Activated CD8-positive, alpha-beta T cell treated with anti-CD3 and anti-CD28 coated beads for 36 hours (primary cell): ENCODE results near the gene STIM2. TPM values are rescaled to one million over a fixed set of nuclear protein-coding genes. Genes with fewer than 3 reads are reported as not detected.

ENCODE experiments used
- ATAC-seq: fragments of 200-7000 bp; cut with Tn5 transposase; one replicate; pipeline ENCODE4 v1.10.0; 2021; ENCODE audit warnings: mild to moderate bottlenecking, moderate library complexity
- CTCF ChIA-PET: fragments of 350-600 bp; sonication (Branson Sonifier 250); formaldehyde crosslinking; loops from one replicate; lab custom pipeline; 2021; ENCODE audit warnings: antibody characterized with exemption; lab: Charles Lee
- POLR2A ChIA-PET: fragments of 350-600 bp; sonication (Branson Sonifier 250); formaldehyde crosslinking; loops from one replicate; lab custom pipeline; 2021; ENCODE audit warnings: antibody characterized with exemption; lab: Charles Lee
- DNase-seq: peaks from one replicate; pipeline ENCODE4 v3.0.0-alpha.2; 2020
- H3K27ac Mint-ChIP-seq: one replicate; pipeline ENCODE4 v1.8.0; 2021; ENCODE audit warnings: mild to moderate bottlenecking, mixed read lengths
- H3K27me3 Mint-ChIP-seq: one replicate; pipeline ENCODE4 v1.8.0; 2021; ENCODE audit warnings: mixed read lengths
- H3K36me3 Mint-ChIP-seq: one replicate; pipeline ENCODE4 v1.8.0; 2021; ENCODE audit warnings: low read depth, mixed read lengths
- H3K4me1 Mint-ChIP-seq: one replicate; pipeline ENCODE4 v1.8.0; 2021; ENCODE audit warnings: low read depth, mixed read lengths
- H3K4me3 Mint-ChIP-seq: one replicate; pipeline ENCODE4 v1.8.0; 2021; ENCODE audit warnings: mild to moderate bottlenecking, moderate library complexity, mixed read lengths
- H3K9me3 Mint-ChIP-seq: one replicate; pipeline ENCODE4 v1.8.0; 2021; ENCODE audit warnings: mixed read lengths
- CTCF ChIP-seq: fragments of 200-600 bp; IDR thresholded peaks from one replicate; pipeline ENCODE4 v1.8.0; 2022; ENCODE audit warnings: antibody characterized with exemption, mild to moderate bottlenecking
- intact Hi-C: fragments of 100-400 bp; cut with micrococcal nuclease; formaldehyde crosslinking; loops from one replicate; pipeline ENCODE4 v1.10.0; 2022
- total RNA-seq, 2 experiments: library from RNA; stranded (reverse); gene quantifications; one replicate each; pipeline ENCODE4 v1.2.3, GENCODE V29; 2021

Gene STIM2
- total RNA-seq, 2 experiments from 2014 or later: 44.4 to 46.6 TPM

GRCh38 chr4:26815199-26815598, 45.4 kb upstream of the STIM2 start:
- ATAC-seq: no peak
- no peak overlapping the region for H3K4me3 Mint-ChIP-seq
- POLR2A ChIA-PET: no interaction called here

GRCh38 chr4:26815706-26816105, 44.9 kb upstream of the STIM2 start:
- Mint-ChIP-seq H3K27me3 (no peaks in the 10 kb centered on the region), H3K4me3 (no peak overlapping the region), H3K27ac (no peak overlapping the region), H3K4me1 (peaks cover 12% of the 10 kb centered on the region), H3K36me3 (no peaks in the 10 kb centered on the region), H3K9me3 (peaks cover 7% of the 10 kb centered on the region)
- POLR2A ChIA-PET: no interaction called here
- CTCF ChIA-PET: no interaction called here
- TF ChIP-seq CTCF: no peak
- ATAC-seq (no peak), DNase-seq (no peak)
- intact Hi-C loops: no loop called here

More at GRCh38 chr4:26815199-26815598, 45.4 kb upstream of the STIM2 start:
- TF ChIP-seq CTCF: no peak
- H3K9me3 Mint-ChIP-seq: peaks cover 6% of the 10 kb centered on the region
- H3K27ac Mint-ChIP-seq: no peak overlapping the region
- DNase-seq: no peak
- intact Hi-C loops: no loop called here
- CTCF ChIA-PET: no interaction called here
- H3K36me3 Mint-ChIP-seq: no peaks in the 10 kb centered on the region
- H3K4me1 Mint-ChIP-seq: peaks cover 12% of the 10 kb centered on the region
- no peaks in the 10 kb centered on the region for H3K27me3 Mint-ChIP-seq

GRCh38 chr4:26819026-26819425, 41.6 kb upstream of the STIM2 start:
- Mint-ChIP-seq H3K4me1 (peaks cover 11% of the 10 kb centered on the region), H3K27ac (no peak overlapping the region), H3K36me3 (peaks cover 4% of the 10 kb centered on the region), H3K4me3 (no peak overlapping the region), H3K27me3 (no peaks in the 10 kb centered on the region), H3K9me3 (peaks cover 18% of the 10 kb centered on the region)
- ChIA-PET POLR2A (no interaction called here), CTCF (no interaction called here)
- ATAC-seq (no peak), DNase-seq (no peak)
- intact Hi-C loops: no loop called here
- TF ChIP-seq CTCF: no peak

- H3K4me1 Mint-ChIP-seq: peaks cover 11% of the 10 kb centered on the region
- no peaks in the 10 kb centered on the region for H3K27me3 Mint-ChIP-seq
- ChIA-PET CTCF (no interaction called here), POLR2A (no interaction called here)
- TF ChIP-seq CTCF: no peak
- H3K9me3 Mint-ChIP-seq: peaks cover 18% of the 10 kb centered on the region
- H3K36me3 Mint-ChIP-seq: peaks cover 4% of the 10 kb centered on the region
- ATAC-seq (peak; percentile 60), DNase-seq (no peak)
- intact Hi-C loops: no loop called here
- H3K27ac Mint-ChIP-seq: no peak overlapping the region
- no peak overlapping the region for H3K4me3 Mint-ChIP-seq
Measured at GRCh38 chr4:26819478-26820095, 41.1 kb upstream of the STIM2 start.

- H3K27me3 Mint-ChIP-seq: no peaks in the 10 kb centered on the region
- peaks cover 18% of the 10 kb centered on the region for H3K9me3 Mint-ChIP-seq
- H3K4me3 Mint-ChIP-seq: no peak overlapping the region
- CTCF ChIA-PET: no interaction called here
- no peak for DNase-seq
- ATAC-seq: no peak
- POLR2A ChIA-PET: no interaction called here
- intact Hi-C loops: no loop called here
- no peak overlapping the region for H3K27ac Mint-ChIP-seq
- H3K36me3 Mint-ChIP-seq: peaks cover 4% of the 10 kb centered on the region
- peaks cover 11% of the 10 kb centered on the region for H3K4me1 Mint-ChIP-seq
- no peak for TF ChIP-seq CTCF
Measured at GRCh38 chr4:26820346-26820745, 40.3 kb upstream of the STIM2 start.
